Caco-2 (cell line): ENCODE data around the gene PGD. TPM values are rescaled to one million over a fixed set of nuclear protein-coding genes. Genes with fewer than 3 reads are reported as not detected.

Experiments used
- BruUV-seq: library from RNA; stranded (reverse); fragments of 400-500 nt; replicated peaks from 2 replicates; lab custom pipeline; 2021; lab: Mats Ljungman, UMichigan
- CTCF ChIA-PET: fragments of 300-600 bp; sonication (Branson Sonifier 250); formaldehyde crosslinking; loops from one replicate; lab custom pipeline; 2022; ENCODE audit warnings: antibody characterized with exemption; lab: Charles Lee
- POLR2A ChIA-PET: fragments of 300-600 bp; sonication (Branson Sonifier 250); formaldehyde crosslinking; loops from one replicate; lab custom pipeline; 2022; ENCODE audit warnings: antibody characterized with exemption; lab: Charles Lee
- DNase-seq, 2 experiments: peaks; one replicate each; pipeline versions ENCODE4 v3.0.0 to v3.0.0-alpha.2; 2020 to 2022
- H3K27me3 ChIP-seq: replicated peaks from 2 replicates; pipeline ENCODE4 v1.6.0; 2011; ENCODE audit warnings: low read length; ENCODE audit not compliant: control insufficient read depth, insufficient read depth
- H3K36me3 ChIP-seq: 2 replicates; pipeline ENCODE4 v1.5.1; 2011; ENCODE audit warnings: low read length; ENCODE audit not compliant: control insufficient read depth, insufficient read depth
- H3K4me1 ChIP-seq: fragments of 250-450 bp; sonication (Bioruptor Pico); 2 replicates; pipeline ENCODE4 v1.5.1; 2020; ENCODE audit warnings: mild to moderate bottlenecking
- H3K4me3 ChIP-seq: 2 replicates; pipeline ENCODE4 v1.5.1; 2011; ENCODE audit warnings: low read depth, mild to moderate bottlenecking, control low read depth, low read length
- H3K9me3 ChIP-seq: fragments of 250-450 bp; sonication (Bioruptor Pico); 2 replicates; pipeline ENCODE4 v1.5.1; 2020; ENCODE audit warnings: mild to moderate bottlenecking, moderate library complexity
- H3K27ac Mint-ChIP-seq: one replicate; pipeline ENCODE4 v1.8.0; 2022; ENCODE audit warnings: mixed read lengths; ENCODE audit not compliant: unreplicated experiment
- H3K27me3 Mint-ChIP-seq: one replicate; pipeline ENCODE4 v1.8.0; 2022; ENCODE audit warnings: mixed read lengths; ENCODE audit not compliant: insufficient read depth, unreplicated experiment
- H3K36me3 Mint-ChIP-seq: one replicate; pipeline ENCODE4 v1.8.0; 2022; ENCODE audit warnings: mild to moderate bottlenecking, mixed read lengths; ENCODE audit not compliant: insufficient read depth, unreplicated experiment
- H3K4me1 Mint-ChIP-seq: one replicate; pipeline ENCODE4 v1.8.0; 2022; ENCODE audit warnings: low read depth, mixed read lengths; ENCODE audit not compliant: unreplicated experiment
- H3K4me3 Mint-ChIP-seq: one replicate; pipeline ENCODE4 v1.8.0; 2022; ENCODE audit warnings: mild to moderate bottlenecking, moderate library complexity, mixed read lengths; ENCODE audit not compliant: unreplicated experiment
- H3K9me3 Mint-ChIP-seq: one replicate; pipeline ENCODE4 v1.8.0; 2022; ENCODE audit warnings: mixed read lengths; ENCODE audit not compliant: unreplicated experiment
- intact Hi-C: fragments of 100-400 bp; cut with micrococcal nuclease; formaldehyde crosslinking; loops from one replicate; pipeline ENCODE4 v1.10.0; 2022; ENCODE audit not compliant: unreplicated experiment
- total RNA-seq: library from RNA; stranded (reverse); gene quantifications from 2 replicates; pipeline ENCODE4 v1.2.3, GENCODE V29; 2022
- TF ChIP-seq, protein P1 (sequence below), 2 experiments: fragments of 200-600 bp in 1 of 2; IDR thresholded peaks; 1 replicate in 1 of 2; 2 replicates in 1 of 2; pipeline versions ENCODE4 v1.5.1 to v1.8.0; 2011 to 2022; ENCODE audit warnings: antibody characterized with exemption in 1 of 2, control low read depth in 1 of 2, inconsistent platforms in 1 of 2, low read depth in 1 of 2, low read length in 1 of 2, mild to moderate bottlenecking in 1 of 2, moderate library complexity in 1 of 2; ENCODE audit not compliant: insufficient read depth in 1 of 2, severe bottlenecking in 1 of 2, unreplicated experiment in 1 of 2

PGD gene
- total RNA-seq, 1 experiment from 2014 or later = 215 TPM

- no peaks in the 10 kb centered on the region for H3K36me3 ChIP-seq
- H3K27me3 ChIP-seq = no peaks in the 10 kb centered on the region
- H3K36me3 Mint-ChIP-seq = peaks cover 26% of the 10 kb centered on the region
- POLR2A ChIA-PET = no interaction called here
- H3K27me3 Mint-ChIP-seq = no peaks in the 10 kb centered on the region
- no peak overlapping the region for H3K4me3 Mint-ChIP-seq
- H3K4me1 Mint-ChIP-seq = no peaks in the 10 kb centered on the region
- TF ChIP-seq, protein P1, sequence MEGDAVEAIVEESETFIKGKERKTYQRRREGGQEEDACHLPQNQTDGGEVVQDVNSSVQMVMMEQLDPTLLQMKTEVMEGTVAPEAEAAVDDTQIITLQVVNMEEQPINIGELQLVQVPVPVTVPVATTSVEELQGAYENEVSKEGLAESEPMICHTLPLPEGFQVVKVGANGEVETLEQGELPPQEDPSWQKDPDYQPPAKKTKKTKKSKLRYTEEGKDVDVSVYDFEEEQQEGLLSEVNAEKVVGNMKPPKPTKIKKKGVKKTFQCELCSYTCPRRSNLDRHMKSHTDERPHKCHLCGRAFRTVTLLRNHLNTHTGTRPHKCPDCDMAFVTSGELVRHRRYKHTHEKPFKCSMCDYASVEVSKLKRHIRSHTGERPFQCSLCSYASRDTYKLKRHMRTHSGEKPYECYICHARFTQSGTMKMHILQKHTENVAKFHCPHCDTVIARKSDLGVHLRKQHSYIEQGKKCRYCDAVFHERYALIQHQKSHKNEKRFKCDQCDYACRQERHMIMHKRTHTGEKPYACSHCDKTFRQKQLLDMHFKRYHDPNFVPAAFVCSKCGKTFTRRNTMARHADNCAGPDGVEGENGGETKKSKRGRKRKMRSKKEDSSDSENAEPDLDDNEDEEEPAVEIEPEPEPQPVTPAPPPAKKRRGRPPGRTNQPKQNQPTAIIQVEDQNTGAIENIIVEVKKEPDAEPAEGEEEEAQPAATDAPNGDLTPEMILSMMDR (IDR thresholded peaks at IDR 0.05; ENCODE audit: insufficient read depth in 1 of 2, low read depth in 1 of 2, low read length in 1 of 2, severe bottlenecking in 1 of 2, unreplicated experiment in 1 of 2) = no peak
- H3K27ac Mint-ChIP-seq = no peak overlapping the region
- H3K9me3 ChIP-seq = no peaks in the 10 kb centered on the region
- H3K9me3 Mint-ChIP-seq = no peaks in the 10 kb centered on the region
- BruUV-seq = no TSS peak
- CTCF ChIA-PET = no interaction called here
- no peaks in the 10 kb centered on the region for H3K4me1 ChIP-seq
- H3K4me3 ChIP-seq = no peak overlapping the region
- DNase-seq = no peak
- intact Hi-C loops = no loop called here
Measured at GRCh38 chr1:10360045-10360444, 38.8 kb upstream of the PGD start.

- H3K4me1 ChIP-seq = no peaks in the 10 kb centered on the region
- Mint-ChIP-seq H3K27me3 (no peaks in the 10 kb centered on the region), H3K4me1 (no peaks in the 10 kb centered on the region), H3K9me3 (no peaks in the 10 kb centered on the region), H3K4me3 (no peak overlapping the region), H3K36me3 (peaks cover 35% of the 10 kb centered on the region), H3K27ac (no peak overlapping the region)
- H3K27me3 ChIP-seq = no peaks in the 10 kb centered on the region
- TF ChIP-seq, protein P1 (IDR thresholded peaks at IDR 0.05; ENCODE audit: insufficient read depth in 1 of 2, low read depth in 1 of 2, low read length in 1 of 2, severe bottlenecking in 1 of 2, unreplicated experiment in 1 of 2) = no peak
- no peaks in the 10 kb centered on the region for H3K36me3 ChIP-seq
- H3K4me3 ChIP-seq = no peak overlapping the region
- POLR2A ChIA-PET = no interaction called here
- CTCF ChIA-PET = no interaction called here
- no TSS peak for BruUV-seq
- no peaks in the 10 kb centered on the region for H3K9me3 ChIP-seq
- DNase-seq = no peak
- intact Hi-C loops = no loop called here
Measured at GRCh38 chr1:10361515-10361914, 37.3 kb upstream of the PGD start.

GRCh38 chr1:10368194-10368593 lies 30.7 kb upstream of the PGD start:
- ChIA-PET CTCF (no interaction called here), POLR2A (no interaction called here)
- Mint-ChIP-seq H3K9me3 (no peaks in the 10 kb centered on the region), H3K36me3 (peaks cover 29% of the 10 kb centered on the region), H3K4me3 (no peak overlapping the region), H3K27me3 (no peaks in the 10 kb centered on the region), H3K27ac (no peak overlapping the region), H3K4me1 (no peaks in the 10 kb centered on the region)
- intact Hi-C loops = no loop called here
- TF ChIP-seq, protein P1 (IDR thresholded peaks at IDR 0.05; ENCODE audit: insufficient read depth in 1 of 2, low read depth in 1 of 2, low read length in 1 of 2, severe bottlenecking in 1 of 2, unreplicated experiment in 1 of 2) = no peak
- Histone ChIP-seq H3K4me1 (no peaks in the 10 kb centered on the region), H3K9me3 (no peaks in the 10 kb centered on the region), H3K36me3 (no peaks in the 10 kb centered on the region), H3K27me3 (no peaks in the 10 kb centered on the region), H3K4me3 (no peak overlapping the region)
- no peak for DNase-seq
- no TSS peak for BruUV-seq
